ENCODE data around the gene ZNF366. TPM values are rescaled to one million over a fixed set of nuclear protein-coding genes. Genes with fewer than 3 reads are reported as not detected.

Gene ZNF366
- total RNA-seq, 1 experiment from 2014 or later: not detected

DNA sequence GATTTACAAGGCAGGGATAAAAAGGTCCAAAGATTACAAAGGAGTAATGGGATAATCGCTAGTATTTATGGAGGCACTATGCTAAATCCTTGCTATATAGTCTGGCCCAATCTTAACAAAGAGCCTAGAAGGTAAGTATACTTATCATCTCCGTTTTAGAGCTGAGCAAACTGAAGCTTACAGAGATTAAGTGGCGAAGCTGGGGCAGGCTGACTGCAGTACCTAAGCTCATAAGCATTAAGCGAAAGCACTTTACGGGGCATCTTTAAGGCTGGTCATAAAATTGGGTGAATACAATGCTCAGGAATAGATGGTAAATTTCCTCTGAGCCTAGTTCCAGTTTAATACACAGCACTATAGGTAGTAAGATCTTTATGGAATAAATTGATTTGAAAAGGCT, 30.0 kb upstream of the ZNF366 start:
- POLR2A ChIA-PET: no interaction called here
- no peaks in the 10 kb centered on the region for H3K9me2 ChIP-seq (ENCODE audit: insufficient read depth)
- CTCF ChIA-PET: no interaction called here

More for the DNA sequence above, 30.0 kb upstream of the ZNF366 start:
- Histone ChIP-seq H3K27me3 (ENCODE audit: insufficient read depth, low read length) (no peaks in the 10 kb centered on the region), H3K4me3 (replicated peaks in 1 of 2; ENCODE audit: low read depth in 1 of 2, low read length in 2 of 2) (no peak overlapping the region), H3K9ac (ENCODE audit: low read length) (no peak overlapping the region), H4K20me1 (ENCODE audit: insufficient read depth) (no peaks in the 10 kb centered on the region), H3K27ac (ENCODE audit: low read depth, low read length) (no peak overlapping the region), H3K4me2 (ENCODE audit: low read length) (no peak overlapping the region), H3K9me3 (ENCODE audit: control insufficient read depth in 1 of 2, insufficient read depth in 1 of 2, low read depth in 1 of 2, low read length in 2 of 2) (no peaks in the 10 kb centered on the region), H3K36me3 (ENCODE audit: control insufficient read depth in 1 of 2, insufficient read depth in 2 of 2, low read length in 2 of 2) (no peaks in the 10 kb centered on the region), H3K4me1 (ENCODE audit: control insufficient read depth in 1 of 2, insufficient read depth in 2 of 2, low read length in 2 of 2) (no peaks in the 10 kb centered on the region), H2AFZ (ENCODE audit: low read depth, low read length, poor library complexity, severe bottlenecking) (no peak overlapping the region), H3K79me2 (ENCODE audit: insufficient read depth, low read length) (no peaks in the 10 kb centered on the region)
- ATAC-seq: no peak
- RAD21 ChIA-PET (ENCODE audit: low non-redundant PET in 1 of 2, low total read pairs in 2 of 2, uncharacterized antibody in 2 of 2, unreplicated experiment in 2 of 2): no interaction called here
- no peak for DNase-seq (ENCODE audit: low read depth, low spot score)
- intact Hi-C loops (cut with micrococcal nuclease): no loop called here
- no TSS peak for BruUV-seq (replicated peaks)
- TF ChIP-seq, protein P1, sequence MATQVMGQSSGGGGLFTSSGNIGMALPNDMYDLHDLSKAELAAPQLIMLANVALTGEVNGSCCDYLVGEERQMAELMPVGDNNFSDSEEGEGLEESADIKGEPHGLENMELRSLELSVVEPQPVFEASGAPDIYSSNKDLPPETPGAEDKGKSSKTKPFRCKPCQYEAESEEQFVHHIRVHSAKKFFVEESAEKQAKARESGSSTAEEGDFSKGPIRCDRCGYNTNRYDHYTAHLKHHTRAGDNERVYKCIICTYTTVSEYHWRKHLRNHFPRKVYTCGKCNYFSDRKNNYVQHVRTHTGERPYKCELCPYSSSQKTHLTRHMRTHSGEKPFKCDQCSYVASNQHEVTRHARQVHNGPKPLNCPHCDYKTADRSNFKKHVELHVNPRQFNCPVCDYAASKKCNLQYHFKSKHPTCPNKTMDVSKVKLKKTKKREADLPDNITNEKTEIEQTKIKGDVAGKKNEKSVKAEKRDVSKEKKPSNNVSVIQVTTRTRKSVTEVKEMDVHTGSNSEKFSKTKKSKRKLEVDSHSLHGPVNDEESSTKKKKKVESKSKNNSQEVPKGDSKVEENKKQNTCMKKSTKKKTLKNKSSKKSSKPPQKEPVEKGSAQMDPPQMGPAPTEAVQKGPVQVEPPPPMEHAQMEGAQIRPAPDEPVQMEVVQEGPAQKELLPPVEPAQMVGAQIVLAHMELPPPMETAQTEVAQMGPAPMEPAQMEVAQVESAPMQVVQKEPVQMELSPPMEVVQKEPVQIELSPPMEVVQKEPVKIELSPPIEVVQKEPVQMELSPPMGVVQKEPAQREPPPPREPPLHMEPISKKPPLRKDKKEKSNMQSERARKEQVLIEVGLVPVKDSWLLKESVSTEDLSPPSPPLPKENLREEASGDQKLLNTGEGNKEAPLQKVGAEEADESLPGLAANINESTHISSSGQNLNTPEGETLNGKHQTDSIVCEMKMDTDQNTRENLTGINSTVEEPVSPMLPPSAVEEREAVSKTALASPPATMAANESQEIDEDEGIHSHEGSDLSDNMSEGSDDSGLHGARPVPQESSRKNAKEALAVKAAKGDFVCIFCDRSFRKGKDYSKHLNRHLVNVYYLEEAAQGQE (IDR thresholded peaks at IDR 0.05; ENCODE audit: low read depth): no peak
- TF ChIP-seq FOSL1 (IDR thresholded peaks at IDR 0.05; ENCODE audit: low read depth) (no peak), CEBPB (IDR thresholded peaks at IDR 0.05; ENCODE audit: low read depth) (no peak), EZH2phosphoT487 (IDR thresholded peaks at IDR 0.05; ENCODE audit: borderline replicate concordance) (no peak)
- TF ChIP-seq, protein P2, sequence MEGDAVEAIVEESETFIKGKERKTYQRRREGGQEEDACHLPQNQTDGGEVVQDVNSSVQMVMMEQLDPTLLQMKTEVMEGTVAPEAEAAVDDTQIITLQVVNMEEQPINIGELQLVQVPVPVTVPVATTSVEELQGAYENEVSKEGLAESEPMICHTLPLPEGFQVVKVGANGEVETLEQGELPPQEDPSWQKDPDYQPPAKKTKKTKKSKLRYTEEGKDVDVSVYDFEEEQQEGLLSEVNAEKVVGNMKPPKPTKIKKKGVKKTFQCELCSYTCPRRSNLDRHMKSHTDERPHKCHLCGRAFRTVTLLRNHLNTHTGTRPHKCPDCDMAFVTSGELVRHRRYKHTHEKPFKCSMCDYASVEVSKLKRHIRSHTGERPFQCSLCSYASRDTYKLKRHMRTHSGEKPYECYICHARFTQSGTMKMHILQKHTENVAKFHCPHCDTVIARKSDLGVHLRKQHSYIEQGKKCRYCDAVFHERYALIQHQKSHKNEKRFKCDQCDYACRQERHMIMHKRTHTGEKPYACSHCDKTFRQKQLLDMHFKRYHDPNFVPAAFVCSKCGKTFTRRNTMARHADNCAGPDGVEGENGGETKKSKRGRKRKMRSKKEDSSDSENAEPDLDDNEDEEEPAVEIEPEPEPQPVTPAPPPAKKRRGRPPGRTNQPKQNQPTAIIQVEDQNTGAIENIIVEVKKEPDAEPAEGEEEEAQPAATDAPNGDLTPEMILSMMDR (IDR thresholded peaks at IDR 0.05 in 2 of 3, conservative IDR thresholded peaks at IDR 0.05 in 1 of 3; ENCODE audit: borderline replicate concordance in 1 of 3, insufficient read depth in 1 of 3, low read depth in 2 of 3, low read length in 2 of 3): no peak
